ENCODE data around the gene SYT10. TPM values are rescaled to one million over a fixed set of nuclear protein-coding genes. Genes with fewer than 3 reads are reported as not detected.
"Not testable (repeated sequence)": the region's sequence is repeated elsewhere in the genome, so short reads cannot be mapped to it uniquely, and the experiment has no call there.

SYT10 gene
- total and polyA plus RNA-seq, 10 donors: 0.03 TPM; not detected in 9

DNA sequence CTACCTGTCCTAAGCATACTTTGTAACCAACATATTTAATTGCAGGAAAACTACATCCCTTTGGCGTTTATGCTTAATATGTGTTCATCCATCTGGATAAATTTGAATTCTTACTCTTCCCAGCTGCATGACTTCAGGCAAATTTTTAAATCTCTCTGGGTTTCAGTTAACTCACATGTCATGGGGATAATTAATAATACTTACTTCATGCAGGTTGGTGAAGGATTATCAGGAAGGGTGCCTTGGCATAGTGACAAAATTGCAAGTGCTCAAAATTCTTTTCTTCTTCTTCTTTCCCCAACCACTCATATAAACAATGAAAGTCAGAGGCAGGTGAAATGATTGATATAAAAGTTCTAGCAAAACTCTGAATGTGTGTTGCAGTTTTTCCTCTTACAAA is 15.9 kb downstream of the SYT10 start:
- no peaks in the 10 kb centered on the region for H3K4me1 ChIP-seq
- H3K27ac ChIP-seq: no peak overlapping the region
- H3K27me3 ChIP-seq (replicated peaks in 1 of 7): no peaks in the 10 kb centered on the region
- 70 to 87% (median 81%) methylated on average over 1 of the region's 1 CpG for WGBS, 5 donors
- intact Hi-C loops (cut with DNase I; ENCODE audit: low total_unique reads): no loop called here
- H3K4me3 ChIP-seq: no peak overlapping the region
- TF ChIP-seq, protein P1, sequence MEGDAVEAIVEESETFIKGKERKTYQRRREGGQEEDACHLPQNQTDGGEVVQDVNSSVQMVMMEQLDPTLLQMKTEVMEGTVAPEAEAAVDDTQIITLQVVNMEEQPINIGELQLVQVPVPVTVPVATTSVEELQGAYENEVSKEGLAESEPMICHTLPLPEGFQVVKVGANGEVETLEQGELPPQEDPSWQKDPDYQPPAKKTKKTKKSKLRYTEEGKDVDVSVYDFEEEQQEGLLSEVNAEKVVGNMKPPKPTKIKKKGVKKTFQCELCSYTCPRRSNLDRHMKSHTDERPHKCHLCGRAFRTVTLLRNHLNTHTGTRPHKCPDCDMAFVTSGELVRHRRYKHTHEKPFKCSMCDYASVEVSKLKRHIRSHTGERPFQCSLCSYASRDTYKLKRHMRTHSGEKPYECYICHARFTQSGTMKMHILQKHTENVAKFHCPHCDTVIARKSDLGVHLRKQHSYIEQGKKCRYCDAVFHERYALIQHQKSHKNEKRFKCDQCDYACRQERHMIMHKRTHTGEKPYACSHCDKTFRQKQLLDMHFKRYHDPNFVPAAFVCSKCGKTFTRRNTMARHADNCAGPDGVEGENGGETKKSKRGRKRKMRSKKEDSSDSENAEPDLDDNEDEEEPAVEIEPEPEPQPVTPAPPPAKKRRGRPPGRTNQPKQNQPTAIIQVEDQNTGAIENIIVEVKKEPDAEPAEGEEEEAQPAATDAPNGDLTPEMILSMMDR (IDR thresholded peaks at IDR 0.05 in 8 of 11, conservative IDR thresholded peaks at IDR 0.05 in 3 of 11): no peak
- TF ChIP-seq POLR2A (IDR thresholded peaks at IDR 0.05): no peak
- TF ChIP-seq POLR2AphosphoS5 (IDR thresholded peaks at IDR 0.05): no peak
- no peaks in the 10 kb centered on the region for H3K9me3 ChIP-seq
- H3K36me3 ChIP-seq: no peaks in the 10 kb centered on the region
- DNase-seq: no peak

DNA sequence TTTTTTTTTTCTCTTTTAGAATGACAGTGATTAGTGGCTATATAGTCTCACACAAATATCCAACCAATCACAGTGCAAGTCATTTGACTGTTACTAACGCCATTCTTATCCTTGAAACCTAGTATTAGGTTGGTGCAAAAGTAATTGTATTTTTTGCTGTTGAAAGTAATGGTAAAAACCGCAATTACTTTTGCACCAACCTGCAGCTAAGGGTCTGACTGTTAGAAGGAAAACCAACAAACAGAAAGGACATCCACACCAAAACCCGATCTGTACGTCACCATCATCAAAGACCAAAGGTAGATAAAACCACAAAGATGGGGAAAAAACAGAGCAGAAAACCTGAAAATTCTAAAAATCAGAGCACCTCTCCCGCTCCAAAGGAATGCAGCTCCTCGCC is 27.2 kb downstream of the SYT10 start:
- H3K27ac ChIP-seq; H3K4me3 ChIP-seq; H3K4me1 ChIP-seq; H3K9me3 ChIP-seq; H3K27me3 ChIP-seq (replicated peaks in 1 of 7); H3K36me3 ChIP-seq; DNase-seq; intact Hi-C loops (cut with DNase I; ENCODE audit: low total_unique reads): not testable (repeated sequence)
- 80 to 90% (median 87%) methylated on average over 6 of the region's 6 CpGs for WGBS, 5 donors

DNA sequence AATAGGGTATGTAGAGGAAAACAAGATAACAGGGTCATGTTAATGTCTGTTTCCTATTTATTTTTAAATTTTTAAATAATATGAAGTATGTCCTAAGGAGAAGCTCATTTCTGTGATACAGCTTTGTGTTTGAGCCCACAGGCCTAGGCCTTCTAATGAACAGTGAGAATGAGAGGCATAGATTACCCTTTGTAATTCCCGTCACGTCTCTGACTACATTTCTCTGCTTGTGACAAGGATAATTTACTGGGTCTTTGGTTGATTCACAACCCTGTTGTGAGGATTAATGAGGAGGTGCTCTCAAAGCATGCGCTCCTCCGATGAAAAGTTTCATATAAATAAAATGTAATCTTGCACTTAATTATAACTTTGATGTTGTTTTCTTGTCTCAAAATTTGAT is 56.1 kb downstream of the SYT10 start:
- Histone ChIP-seq H3K4me1 (no peaks in the 10 kb centered on the region), H3K27ac (no peak overlapping the region), H3K36me3 (no peaks in the 10 kb centered on the region), H3K27me3 (replicated peaks in 1 of 7) (no peaks in the 10 kb centered on the region), H3K9me3 (no peaks in the 10 kb centered on the region), H3K4me3 (no peak overlapping the region)
- intact Hi-C loops (cut with DNase I; ENCODE audit: low total_unique reads): no loop called here
- DNase-seq: no peak
- TF ChIP-seq POLR2AphosphoS5 (IDR thresholded peaks at IDR 0.05) (no peak), POLR2A (IDR thresholded peaks at IDR 0.05) (no peak)
- WGBS, 5 donors: 81 to 91% (median 89%) methylated on average over 4 of the region's 4 CpGs

DNA sequence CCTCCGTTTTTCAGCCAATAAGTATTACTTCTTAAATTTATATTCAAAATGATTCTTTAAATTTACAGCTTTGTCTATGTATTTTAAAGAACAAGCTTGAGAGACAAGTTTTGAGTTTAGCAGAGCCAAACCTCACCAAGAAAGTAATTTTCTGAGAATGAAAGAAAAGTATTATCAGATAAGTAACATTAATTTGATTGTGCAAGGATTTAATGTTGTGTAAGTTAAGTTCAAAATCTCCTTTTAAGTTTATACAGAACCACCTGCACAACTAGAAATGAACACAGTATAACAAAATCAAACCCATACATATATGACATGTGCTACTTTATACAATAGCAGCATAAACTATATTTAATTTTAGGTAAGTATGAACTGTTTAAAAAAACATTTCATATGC is 63.5 kb downstream of the SYT10 start:
- Histone ChIP-seq H3K36me3 (no peaks in the 10 kb centered on the region), H3K27ac (no peak overlapping the region), H3K9me3 (no peaks in the 10 kb centered on the region), H3K4me3 (no peak overlapping the region), H3K27me3 (replicated peaks in 1 of 7) (no peaks in the 10 kb centered on the region), H3K4me1 (no peaks in the 10 kb centered on the region)
- 54 to 77% (median 71%) methylated on average over 1 of the region's 1 CpG for WGBS, 5 donors
- intact Hi-C loops (cut with DNase I; ENCODE audit: low total_unique reads): no loop called here
- DNase-seq: no peak
- TF ChIP-seq, protein P1 (IDR thresholded peaks at IDR 0.05 in 8 of 11, conservative IDR thresholded peaks at IDR 0.05 in 3 of 11): no peak
- TF ChIP-seq POLR2AphosphoS5 (IDR thresholded peaks at IDR 0.05) (no peak), POLR2A (IDR thresholded peaks at IDR 0.05) (no peak)

DNA sequence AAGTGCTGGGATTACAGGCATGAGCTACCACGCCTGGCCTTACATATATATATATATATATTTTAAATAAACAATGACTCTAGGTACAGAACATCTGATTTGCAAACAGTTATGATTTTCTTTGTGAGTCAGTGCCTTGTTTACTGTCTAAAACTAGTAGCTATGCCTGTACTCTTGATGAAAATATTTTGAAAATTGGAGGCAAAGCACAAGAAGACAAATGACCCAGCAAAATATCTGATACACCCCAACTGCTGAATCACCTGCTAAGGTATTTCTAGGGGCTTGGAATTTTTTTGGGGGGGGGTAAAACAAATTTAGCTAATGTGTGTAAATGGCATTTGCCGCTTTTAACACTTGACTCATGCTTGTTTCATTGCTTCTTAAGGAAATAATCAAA is 69.3 kb downstream of the SYT10 start:
- WGBS, 5 donors: 59 to 71% (median 68%) methylated on average over 2 of the region's 2 CpGs
- H3K4me1 ChIP-seq: no peaks in the 10 kb centered on the region
- no peak overlapping the region for H3K27ac ChIP-seq
- no peak for DNase-seq
- intact Hi-C loops (cut with DNase I; ENCODE audit: low total_unique reads): no loop called here
- no peak for TF ChIP-seq POLR2A (IDR thresholded peaks at IDR 0.05)
- TF ChIP-seq POLR2AphosphoS5 (IDR thresholded peaks at IDR 0.05): no peak
- TF ChIP-seq, protein P1 (IDR thresholded peaks at IDR 0.05 in 8 of 11, conservative IDR thresholded peaks at IDR 0.05 in 3 of 11): no peak
- H3K9me3 ChIP-seq: peaks cover 0 to 3% (median 0%) of the 10 kb centered on the region in 8 donors
- no peaks in the 10 kb centered on the region for H3K27me3 ChIP-seq (replicated peaks in 1 of 7)
- no peak overlapping the region for H3K4me3 ChIP-seq
- H3K36me3 ChIP-seq: no peaks in the 10 kb centered on the region

All from spleen (tissue), 11 donors.